ENCODE results near the gene ST6GALNAC3.
"Not testable (repeated sequence)": the region's sequence is repeated elsewhere in the genome, so short reads cannot be mapped to it uniquely, and the experiment has no call there.

- TF ChIP-seq CTCF, EZH2phosphoT487, EZH2 (IDR thresholded peaks at IDR 0.05): not testable (repeated sequence)
Observed at GRCh38 chr1:76123411-76124064, 49.0 kb downstream of the ST6GALNAC3 start.
